ENCODE results near the gene PRDM16.

GRCh38 chr1:3317456-3317855 lies 248.5 kb downstream of the PRDM16 start:
- TF ChIP-seq POLR2A (IDR thresholded peaks at IDR 0.05) (no peak), CTCF (IDR thresholded peaks at IDR 0.05) (no peak)
